Stimulated activated CD4-positive, alpha-beta T cell treated with anti-CD3 and anti-CD28 coated beads, Interleukin-1b, Interleukin-23, amount 100 ng/mL, for 1 hour (primary cell): ENCODE data around the gene SH3BP1.

Experiments
- DNase-seq, 2 donors: peaks; one replicate each; pipeline ENCODE4 v3.0.0-alpha.2; 2020; ENCODE audit warnings: low read depth in 2 of 2

Gene SH3BP1

DNA sequence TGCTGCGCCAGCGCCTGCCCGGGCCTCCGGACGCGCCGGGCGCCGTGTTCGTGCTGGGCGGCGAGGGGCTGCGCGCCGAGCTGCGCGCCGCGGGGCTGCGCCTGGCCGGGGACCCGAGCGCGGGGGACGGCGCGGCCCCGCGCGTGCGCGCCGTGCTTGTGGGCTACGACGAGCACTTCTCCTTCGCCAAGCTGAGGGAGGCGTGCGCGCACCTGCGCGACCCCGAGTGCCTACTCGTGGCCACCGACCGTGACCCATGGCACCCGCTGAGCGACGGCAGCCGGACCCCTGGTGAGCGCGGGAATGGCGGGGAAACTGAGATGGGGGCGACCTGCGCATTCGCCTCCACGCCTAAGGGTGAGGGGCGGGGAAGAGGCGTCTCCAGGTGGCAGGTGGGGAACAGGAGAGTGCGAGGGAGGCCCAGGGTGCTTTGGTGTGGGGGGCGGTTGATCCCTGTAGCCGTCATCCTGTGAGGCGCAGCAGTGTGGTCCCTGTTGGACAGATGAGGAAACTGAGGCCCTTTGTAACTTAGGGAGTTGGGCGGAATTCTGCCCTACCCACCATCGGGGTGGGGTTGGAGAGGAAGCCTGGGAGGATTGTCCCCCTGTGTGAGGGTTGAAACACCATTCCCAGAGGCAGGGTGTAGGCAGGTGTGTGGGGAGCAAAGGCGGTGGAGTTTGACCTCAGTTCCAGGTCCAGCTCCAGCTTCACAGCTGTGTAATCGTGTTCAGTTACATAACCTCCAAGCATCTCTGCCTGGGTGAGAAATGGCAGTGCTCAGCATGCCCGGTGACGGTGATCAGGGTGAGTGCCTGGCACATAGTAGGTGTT, 19.8 kb downstream of the SH3BP1 start:
- DNase-seq: no peak

DNA sequence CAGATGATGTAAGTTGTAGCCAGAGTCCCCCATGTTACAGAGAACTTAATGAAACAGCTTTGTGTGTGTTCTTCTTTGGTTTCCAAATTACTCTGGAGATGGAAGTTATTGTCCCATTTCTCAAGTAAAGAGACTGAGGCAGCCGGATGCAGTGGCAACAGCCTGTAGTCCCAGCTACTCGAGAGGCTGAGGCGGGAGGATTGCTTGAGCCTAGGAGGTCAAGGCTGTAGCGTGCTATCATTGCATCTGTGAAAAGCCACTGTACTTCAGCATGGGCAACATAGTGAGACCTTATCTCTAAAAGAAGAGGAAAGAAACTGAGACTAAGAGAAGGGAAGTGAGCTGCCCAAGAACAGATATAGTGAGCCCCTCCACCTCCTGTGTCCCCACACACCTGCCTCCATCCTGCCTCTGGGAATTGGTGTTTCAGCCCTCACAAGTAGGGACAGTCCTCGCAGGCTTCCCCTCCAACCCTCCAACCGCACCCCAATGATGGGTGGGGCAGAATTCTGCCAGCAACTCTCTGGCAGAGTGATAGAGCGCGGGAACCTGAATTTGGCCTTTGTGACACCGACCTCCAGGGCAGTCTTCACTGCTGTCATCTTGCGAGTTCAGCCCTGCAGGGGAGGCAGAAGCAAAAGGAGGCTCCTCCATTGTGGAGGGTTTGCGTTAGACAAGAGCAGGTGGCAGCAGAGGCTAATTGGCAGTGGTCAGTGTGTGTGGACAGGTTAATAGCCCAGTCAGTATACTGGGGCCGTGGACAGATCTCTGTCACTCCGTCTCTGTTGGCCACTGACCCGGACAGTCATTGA, 20.6 kb downstream of the SH3BP1 start:
- no peak for DNase-seq

DNA sequence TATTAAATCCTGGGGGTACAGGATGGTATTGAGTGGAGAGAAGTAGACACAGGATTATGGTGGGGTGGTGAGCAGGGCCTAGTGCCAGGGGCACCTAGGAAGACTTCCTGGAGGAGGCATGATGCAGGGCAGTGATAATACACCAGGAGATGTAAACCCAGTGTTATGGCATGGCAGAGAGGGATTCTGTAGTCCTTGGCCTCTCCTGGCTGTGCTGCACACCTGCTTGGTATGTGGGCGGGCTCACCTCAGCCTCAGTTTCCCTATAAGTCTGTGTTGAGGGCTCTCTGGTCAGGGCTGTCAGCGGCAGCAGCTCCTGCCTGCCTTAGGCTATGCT, 21.2 kb downstream of the SH3BP1 start:
- DNase-seq: no peak

DNA sequence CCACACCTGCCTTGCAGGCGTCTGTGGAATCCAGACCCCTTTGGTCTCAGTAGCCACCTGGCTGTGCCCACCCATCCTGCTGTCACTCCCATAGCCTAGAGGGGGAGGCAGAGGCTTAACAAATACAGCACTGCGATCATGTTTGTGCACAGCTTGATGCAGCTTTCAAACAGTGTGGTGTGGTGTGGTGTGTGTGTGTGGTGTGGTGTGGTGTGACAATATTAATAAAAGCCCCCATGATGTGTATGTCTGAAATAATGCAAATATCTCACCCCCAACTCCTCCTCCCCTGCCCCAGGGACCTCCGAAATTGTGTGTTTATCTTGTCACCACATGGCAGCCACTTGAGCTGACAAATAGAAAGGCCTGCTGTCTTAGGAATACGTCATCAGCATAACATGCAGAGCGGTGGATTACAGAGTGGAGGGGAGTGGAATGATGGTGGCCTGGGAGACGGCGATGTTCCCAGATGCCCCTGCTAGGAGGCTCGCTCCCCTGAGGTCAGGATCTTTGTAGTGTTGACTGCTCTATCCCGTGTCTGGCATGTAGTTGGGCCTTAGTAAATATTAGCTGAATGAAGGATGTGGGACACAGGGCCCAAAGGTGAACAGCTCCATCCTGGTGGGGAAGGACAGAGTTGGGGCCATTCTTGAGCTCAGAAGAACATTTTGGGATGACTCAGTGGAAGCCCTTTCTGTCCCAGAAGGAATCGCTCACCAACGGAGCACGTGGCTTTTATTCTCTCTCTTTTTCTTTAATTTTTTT, 21.9 kb downstream of the SH3BP1 start:
- no peak for DNase-seq

DNA sequence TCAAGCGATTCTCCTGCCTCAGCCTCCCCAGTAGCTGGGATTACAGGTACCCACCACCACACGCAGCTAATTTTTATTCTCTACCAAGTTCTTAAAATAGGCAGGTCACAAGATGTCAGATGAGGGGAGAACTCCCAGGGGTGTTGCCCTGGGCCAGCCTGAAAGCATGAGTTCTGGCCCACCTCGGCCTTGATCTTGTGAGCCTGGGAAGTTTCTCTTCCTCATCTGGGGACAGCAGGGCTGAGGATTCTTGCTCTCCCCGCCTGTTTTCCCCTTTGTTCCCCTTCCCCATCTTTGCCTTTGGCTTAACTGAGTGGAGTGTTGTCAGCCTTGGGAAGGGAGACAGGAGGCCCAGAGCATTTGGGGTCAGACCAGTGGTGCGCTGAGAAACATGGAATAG, 22.6 kb downstream of the SH3BP1 start:
- DNase-seq: no peak

DNA sequence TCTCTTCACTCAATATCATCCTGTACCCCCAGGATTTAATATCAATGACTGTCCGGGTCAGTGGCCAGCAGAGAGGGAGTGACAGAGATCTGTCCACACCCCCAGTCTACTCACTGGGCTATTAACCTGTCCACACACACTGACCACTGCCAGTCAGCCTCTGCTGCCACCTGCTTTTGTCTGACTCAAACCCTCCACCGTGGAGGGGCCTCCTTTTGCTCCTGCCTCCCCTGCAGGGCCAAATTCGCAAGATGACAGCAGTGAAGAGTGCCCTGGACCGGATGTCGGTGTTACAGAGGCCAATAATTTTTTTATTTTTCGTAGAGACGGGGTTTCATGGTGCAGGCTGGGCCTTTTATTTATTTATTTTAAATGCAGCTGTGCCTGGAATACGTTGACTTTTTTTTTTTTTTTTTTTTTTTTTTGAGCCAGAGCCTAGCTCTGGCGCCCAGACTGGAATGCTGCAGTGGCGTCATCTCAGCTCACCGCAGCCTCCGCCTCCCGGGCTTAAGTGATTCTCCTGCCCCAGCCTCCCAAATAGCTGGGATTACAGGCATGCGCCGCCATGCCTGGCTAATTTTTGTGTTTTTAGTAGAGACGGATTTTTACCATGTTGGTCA, 24.2 kb downstream of the SH3BP1 start:
- no peak for DNase-seq

DNA sequence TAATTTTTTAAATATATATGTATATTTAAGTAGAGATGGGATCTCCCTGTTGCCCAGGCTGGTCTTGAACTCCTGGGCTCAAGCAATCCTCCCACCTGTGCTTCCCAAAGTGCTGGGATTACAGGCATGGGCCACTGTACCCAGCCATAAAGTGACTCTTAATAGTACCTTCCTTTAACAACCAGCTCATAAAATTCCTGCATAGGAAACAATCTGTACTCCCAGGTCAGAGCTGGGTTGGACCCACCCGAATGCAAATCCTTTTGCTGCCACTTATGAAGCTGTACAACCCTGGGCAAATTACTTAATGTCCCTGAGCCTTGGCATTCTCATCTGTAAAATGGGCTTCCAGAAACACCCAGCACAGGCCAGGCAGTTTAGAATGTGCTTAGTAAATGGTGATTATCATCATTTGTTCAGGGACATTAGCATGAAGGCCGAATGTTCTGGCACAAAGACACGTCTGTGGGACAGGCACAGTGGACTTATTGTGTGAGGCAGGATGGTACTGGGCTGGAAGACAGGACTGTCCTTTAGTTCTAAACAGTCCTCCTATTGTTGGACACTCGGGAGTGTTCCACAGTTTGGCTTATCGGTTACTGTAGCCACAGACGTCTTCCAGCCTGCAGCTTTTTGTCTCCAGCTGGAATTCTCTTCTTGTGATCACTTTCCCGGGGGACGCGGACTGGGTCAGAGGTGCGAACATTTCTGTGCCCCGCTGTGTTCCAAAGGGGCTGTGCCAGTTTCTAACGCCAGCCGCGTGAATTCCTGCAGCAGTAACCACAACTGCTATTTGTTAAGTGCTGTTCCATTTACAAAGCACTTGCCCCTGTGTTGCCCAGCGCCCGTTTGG, 25.0 kb downstream of the SH3BP1 start:
- no peak for DNase-seq

DNA sequence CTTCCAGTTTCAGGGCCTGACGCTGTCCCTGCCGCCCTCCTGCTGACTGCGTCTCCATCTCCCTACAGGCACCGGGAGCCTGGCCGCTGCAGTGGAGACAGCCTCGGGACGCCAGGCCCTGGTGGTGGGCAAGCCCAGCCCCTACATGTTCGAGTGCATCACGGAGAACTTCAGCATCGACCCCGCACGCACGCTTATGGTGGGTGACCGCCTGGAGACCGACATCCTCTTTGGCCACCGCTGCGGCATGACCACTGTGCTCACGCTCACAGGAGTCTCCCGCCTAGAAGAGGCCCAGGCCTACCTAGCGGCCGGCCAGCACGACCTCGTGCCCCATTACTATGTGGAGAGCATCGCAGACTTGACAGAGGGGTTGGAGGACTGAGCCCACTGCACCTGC, 26.0 kb downstream of the SH3BP1 start:
- DNase-seq: no peak

GRCh38 chr22:37669586-37669985, 30.1 kb downstream of the SH3BP1 start:
- DNase-seq: no peak

- DNase-seq: no peak
These were observed 32.9 kb downstream of the SH3BP1 start for GRCh38 chr22:37672206-37672919.

GRCh38 chr22:37672920-37673455, 33.5 kb downstream of the SH3BP1 start:
- no peak for DNase-seq

DNA sequence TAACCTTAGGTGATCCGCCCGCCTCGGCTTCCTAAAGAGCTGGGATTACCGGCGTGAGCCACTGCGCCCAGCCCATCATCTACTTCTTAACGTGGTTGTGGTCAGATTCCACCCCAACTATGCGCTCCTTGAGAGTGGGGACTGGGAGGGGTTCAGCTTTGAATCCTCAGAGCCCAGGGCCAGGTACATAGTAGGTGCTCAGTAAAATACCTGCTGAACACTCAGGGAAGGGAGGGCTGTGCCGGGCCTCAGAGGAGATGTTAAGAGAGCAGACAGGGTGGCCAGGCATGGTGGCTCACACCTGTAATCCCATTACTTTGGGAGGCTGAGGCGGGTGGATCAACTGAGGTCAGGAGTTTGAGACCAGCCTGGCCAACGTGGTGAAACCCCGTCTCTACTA, 34.8 kb downstream of the SH3BP1 start:
- no peak for DNase-seq

- no peak for DNase-seq
These were observed 35.8 kb downstream of the SH3BP1 start, which contains the start of gene LGALS1 for GRCh38 chr22:37674951-37675929. TSS of gene LGALS1 (plus strand) at chr22:37675636. CDS start at chr22:37675703, 67 bp downstream.

GRCh38 chr22:37675930-37676735, 36.7 kb downstream of the SH3BP1 start:
- no peak for DNase-seq

DNA sequence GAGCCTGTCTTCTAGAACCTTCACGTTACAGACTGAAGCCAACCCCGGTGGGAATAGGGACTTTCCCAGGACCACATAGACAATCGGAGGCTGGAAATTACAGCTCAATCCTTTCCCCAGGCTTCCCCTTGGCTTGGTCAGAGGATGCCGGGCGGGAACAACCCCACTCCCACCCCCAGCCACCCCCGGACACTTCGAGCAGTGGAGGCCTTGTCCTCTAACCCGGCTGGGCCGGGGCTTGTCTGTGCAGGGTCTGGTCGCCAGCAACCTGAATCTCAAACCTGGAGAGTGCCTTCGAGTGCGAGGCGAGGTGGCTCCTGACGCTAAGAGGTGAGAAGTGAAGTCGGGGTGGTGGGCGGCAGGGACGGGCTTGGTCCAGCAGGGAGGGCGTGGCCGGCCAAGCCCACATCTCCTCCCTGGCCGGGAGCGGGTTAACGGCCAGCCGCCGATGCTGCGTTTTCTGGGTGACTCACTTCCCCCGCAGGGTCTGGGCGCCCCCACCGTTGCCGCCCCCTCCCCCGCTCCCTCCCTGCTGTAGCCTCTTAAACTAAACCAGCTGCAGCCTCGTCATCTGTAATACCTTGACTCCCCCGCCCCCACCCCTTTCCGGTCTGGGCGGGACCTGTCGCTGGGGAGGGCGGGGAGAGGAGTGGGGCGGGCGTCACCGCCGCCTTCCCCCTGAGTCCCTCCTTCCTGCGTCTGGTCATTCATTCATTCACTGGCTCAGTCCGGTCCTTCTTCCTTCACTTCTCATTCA, 37.4 kb downstream of the SH3BP1 start:
- DNase-seq: peak; percentile 87 to 89

DNA sequence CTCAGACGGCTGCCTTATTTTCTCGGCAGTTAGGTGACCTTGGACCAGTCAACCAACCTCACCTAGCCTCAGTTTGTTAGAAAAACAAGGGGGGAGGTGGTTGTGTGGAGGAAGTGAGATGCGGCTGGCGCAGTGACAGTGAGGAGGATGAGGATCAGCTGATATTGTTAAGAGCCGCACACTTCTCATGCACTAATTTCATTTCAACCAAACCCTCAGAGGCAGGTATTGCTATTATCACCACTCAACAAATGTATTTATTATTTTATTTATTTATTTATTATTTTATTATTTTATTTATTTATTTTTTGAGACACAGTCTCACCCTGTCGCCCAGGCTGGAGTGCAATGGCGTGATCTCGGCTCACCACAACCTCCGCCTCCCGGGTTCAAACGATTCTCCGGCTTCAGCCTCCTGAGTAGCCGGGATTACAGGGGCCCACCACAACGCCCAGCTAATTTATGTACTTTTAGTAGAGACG, 38.1 kb downstream of the SH3BP1 start:
- no peak for DNase-seq

GRCh38 chr22:37678372-37678771, 38.9 kb downstream of the SH3BP1 start:
- no peak for DNase-seq
